ENCODE data around the gene FGD6.

DNA sequence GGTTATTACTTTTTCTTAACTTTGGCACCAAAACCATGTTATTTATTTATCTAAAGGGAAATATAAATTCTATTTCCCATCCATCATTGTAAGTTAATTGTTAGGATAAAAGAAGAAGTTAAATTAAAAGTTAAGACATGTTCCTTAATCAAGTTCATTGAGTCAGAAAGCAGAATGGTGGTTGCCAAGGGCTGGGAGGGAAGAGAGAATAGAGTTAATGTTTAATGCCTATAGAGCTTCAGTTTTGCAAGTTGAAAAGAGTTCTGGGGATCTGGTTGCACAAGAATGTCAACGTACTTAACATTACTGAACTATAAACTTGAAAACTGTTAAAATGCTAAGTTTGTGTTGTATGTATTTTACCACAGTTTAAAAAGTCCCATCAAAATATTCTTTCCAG lies 80.7 kb downstream of the FGD6 start:
- TF ChIP-seq BHLHE40 (IDR thresholded peaks at IDR 0.05; ENCODE audit: low read depth, low read length) (no peak), CTCF (IDR thresholded peaks at IDR 0.05) (no peak), MAX (IDR thresholded peaks at IDR 0.05) (no peak), POLR2A (IDR thresholded peaks at IDR 0.05; ENCODE audit: low read length) (no peak), POLR2AphosphoS2 (conservative IDR thresholded peaks at IDR 0.05; ENCODE audit: low read length) (no peak), HMGXB4 (CRISPR knock-in tag; IDR thresholded peaks at IDR 0.05; ENCODE audit: borderline replicate concordance) (no peak), KDM1A (IDR thresholded peaks at IDR 0.05; ENCODE audit: low read depth) (no peak), CEBPB (IDR thresholded peaks at IDR 0.05) (no peak), JUNB (IDR thresholded peaks at IDR 0.05) (no peak), RFX5 (IDR thresholded peaks at IDR 0.05) (no peak)
